ENCODE data around the gene RAPGEF1.

DNA sequence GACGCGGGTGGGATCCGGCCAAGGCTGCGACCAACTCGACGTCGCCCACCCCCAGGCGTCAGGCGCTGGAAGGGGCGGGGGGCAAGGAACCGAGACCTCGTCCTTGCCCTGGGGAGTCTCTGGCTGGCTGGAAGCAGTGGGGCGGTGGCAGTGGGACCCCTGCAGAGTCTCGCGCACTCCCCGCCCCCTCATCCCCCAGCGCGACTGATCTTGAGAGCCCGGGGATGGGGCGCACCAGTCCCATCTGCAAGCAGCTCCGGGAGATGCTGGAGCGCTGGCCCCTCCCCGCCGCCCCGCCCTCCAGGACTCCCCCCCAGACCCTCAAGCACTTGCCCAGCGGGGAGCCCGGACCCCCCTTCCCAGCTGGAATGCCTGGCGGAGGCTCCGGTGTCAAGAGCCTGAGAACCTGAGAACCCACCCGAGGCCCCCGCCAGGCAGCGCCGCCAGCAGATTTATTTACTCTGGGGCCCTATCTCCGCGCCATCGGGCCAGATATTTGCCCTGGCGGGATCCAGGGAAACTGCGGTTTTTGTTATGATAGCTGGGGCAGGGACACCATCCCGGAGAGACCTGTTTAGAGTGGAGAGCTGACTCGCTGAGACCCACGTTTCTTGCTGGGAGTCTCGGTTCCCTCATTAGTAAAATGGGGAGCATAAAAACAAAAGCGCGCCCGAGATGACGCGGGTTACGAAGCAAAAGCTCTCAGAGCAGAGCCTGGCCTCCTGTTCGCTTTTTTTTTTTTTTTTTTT lies 193.4 kb downstream of the RAPGEF1 start:
- no peak for TF ChIP-seq JUNB (IDR thresholded peaks at IDR 0.05)
- TF ChIP-seq REST (IDR thresholded peaks at IDR 0.05): no peak
- TF ChIP-seq CTCF (IDR thresholded peaks at IDR 0.05): no peak
